Activated CD8-positive, alpha-beta memory T cell treated with anti-CD3 and anti-CD28 coated beads, Interleukin-2, amount 50 U/mL, for 1 hour (primary cell): ENCODE measurements around the gene STXBP4.
A peak's percentile ranks its signal among the peaks of the same experiment; 100 is the strongest.

Experiments
- DNase-seq: peaks from one replicate; pipeline ENCODE4 v3.0.0-alpha.2; 2020; ENCODE audit errors: extremely low read depth

Gene STXBP4, protein sequence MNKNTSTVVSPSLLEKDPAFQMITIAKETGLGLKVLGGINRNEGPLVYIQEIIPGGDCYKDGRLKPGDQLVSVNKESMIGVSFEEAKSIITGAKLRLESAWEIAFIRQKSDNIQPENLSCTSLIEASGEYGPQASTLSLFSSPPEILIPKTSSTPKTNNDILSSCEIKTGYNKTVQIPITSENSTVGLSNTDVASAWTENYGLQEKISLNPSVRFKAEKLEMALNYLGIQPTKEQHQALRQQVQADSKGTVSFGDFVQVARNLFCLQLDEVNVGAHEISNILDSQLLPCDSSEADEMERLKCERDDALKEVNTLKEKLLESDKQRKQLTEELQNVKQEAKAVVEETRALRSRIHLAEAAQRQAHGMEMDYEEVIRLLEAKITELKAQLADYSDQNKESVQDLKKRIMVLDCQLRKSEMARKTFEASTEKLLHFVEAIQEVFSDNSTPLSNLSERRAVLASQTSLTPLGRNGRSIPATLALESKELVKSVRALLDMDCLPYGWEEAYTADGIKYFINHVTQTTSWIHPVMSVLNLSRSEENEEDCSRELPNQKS

GRCh38 chr17:54968262-54968987 is at the start of gene STXBP4, which contains the start of gene COX11:
STXBP4 (plus strand) TSS chr17:54968765; CDS start chr17:54986220, 17,455 bp downstream.
COX11 (minus strand) TSS chr17:54968654; CDS start chr17:54968646, 8 bp downstream.
- peak; percentile 76 for DNase-seq

DNA sequence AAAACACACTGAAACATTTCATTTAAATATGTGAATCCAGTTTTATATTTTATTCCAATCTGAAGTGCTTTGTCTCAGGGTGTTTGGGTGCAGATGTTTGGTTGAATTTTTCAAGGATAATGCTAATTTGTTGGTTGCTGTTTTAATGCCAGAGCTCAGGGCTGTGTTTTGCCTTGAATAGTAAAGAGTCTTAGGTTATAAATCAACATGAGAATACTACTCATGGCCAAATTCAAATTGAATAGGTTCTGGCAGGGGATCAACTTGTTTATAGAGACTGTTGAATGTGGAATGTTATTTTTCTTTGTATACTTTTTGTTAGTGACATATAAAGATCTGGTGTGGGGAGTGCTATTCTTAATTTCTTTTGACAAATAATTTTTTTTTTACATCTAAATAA is 49.1 kb upstream of the STXBP4 start:
- no peak for DNase-seq

- no peak for DNase-seq
Measured at GRCh38 chr17:54920819-54921218, 47.7 kb upstream of the STXBP4 start.

DNA sequence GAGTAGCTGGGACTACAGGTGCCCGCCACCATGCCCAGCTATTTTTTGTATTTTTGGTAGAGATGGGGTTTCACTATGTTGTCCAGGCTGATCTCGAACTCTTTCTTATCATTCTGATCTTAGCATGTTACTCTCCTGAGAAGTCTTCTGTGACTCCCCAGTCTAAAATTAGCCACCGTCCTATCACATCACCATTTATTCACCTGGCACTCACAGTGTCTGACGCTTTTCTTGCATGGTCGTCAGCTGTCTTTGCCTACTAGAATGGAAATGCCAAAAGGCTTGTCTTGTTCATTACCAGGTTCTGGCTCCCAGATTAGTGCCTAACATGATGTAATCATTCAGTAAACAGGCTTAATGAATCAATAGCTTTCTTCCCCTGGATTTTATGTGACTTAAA is 44.2 kb upstream of the STXBP4 start:
- DNase-seq, result no peak

DNA sequence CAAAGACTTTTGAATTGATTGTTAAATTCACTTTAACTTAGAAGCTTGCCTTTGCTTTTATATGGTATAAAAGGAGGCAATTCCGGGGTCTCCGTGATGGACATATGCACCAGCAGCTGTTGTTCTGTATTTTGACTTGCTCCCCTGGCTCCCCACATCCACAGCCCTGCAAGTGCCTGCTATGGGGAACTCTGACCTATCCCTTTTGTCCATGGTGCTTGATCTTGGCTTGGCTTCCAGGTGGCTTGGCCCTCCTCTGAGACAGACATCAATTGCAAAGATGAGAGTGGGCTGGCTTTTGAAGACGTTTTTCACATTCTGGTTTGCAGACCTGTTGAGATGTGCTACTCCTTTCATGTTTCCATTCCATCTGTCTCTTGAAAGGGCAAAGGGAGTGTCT is 41.0 kb upstream of the STXBP4 start:
- DNase-seq, result no peak

GRCh38 chr17:54932711-54933110 is 35.9 kb upstream of the STXBP4 start:
- DNase-seq, result no peak

- no peak for DNase-seq
Measured at GRCh38 chr17:54933921-54934320, 34.6 kb upstream of the STXBP4 start.

DNA sequence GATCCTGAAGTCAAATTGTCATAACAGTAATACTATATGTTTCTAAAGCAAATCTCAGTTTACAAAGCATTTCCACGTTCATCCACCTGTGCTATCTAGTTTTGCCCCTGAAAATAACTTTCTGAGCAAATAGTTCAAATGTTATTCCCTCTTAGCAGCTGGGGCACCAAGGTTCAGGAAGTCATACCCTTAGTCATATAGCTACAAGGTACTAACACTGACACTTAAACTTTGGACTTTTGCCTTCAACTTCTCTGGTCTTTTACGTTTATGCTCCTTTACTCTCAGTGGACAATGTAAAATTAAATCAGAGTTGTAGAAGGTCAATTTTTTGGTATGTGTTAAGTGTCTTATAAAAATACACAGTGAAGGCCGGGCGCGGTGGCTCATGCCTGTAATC is 33.1 kb upstream of the STXBP4 start:
- no peak for DNase-seq

GRCh38 chr17:54937018-54937417 is 31.5 kb upstream of the STXBP4 start:
- no peak for DNase-seq

DNA sequence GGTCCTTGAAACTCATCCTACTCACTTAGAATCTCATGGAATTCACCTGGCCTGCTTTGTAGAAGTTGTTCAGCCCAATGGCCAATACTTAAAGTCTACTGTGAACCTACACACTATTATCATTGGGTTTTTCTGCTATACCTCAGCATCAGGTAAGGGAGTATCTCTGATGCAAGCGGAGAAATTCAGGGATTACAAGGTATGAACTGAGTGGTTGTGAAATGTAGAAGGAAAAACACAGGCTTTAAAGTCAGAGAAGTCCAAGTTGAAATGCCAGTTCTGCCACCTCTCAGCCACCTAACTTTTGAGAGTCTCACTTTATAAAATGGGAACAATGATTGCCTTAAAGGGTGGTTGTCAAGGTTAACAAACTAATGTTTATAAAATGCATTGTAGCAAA is 31.1 kb upstream of the STXBP4 start:
- no peak for DNase-seq

DNA sequence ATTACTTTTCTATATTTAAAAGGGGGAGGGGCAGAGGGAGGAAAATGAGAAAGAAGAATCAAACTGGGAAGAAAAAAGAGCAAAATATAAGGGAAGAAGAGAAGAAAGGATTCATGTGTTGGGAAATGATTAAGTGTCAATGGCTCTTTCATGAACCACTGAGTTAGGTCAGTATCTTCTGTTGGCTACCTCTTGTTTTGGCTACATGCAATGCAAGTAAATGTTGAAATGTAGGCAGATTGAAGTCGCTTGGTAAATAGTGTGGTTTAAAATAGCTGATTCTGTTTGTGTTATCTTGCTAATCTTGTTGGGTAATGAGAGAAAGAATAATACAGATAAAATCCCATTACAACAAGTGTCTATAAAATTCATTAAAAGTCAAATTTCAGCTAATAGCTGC is 27.3 kb upstream of the STXBP4 start:
- no peak for DNase-seq

DNA sequence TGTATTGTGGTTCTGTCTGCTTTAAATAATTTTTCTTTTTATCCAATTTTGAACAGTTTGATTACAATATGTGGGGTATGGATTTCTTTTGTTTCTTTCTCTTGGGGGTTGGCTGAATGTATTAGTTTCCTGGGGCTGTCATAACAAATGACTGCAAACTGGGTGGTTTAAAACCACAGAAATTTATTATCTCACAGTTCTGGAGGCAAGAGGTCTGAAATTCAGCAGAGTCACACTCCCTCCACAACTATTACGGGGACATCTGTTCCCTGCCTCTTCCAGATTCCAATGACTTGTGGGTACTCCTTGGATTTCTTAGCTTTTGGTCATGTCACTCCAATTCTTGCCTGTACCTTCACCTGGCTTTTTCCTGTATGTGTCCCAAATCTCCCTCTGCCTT is 23.8 kb upstream of the STXBP4 start:
- DNase-seq, result no peak

DNA sequence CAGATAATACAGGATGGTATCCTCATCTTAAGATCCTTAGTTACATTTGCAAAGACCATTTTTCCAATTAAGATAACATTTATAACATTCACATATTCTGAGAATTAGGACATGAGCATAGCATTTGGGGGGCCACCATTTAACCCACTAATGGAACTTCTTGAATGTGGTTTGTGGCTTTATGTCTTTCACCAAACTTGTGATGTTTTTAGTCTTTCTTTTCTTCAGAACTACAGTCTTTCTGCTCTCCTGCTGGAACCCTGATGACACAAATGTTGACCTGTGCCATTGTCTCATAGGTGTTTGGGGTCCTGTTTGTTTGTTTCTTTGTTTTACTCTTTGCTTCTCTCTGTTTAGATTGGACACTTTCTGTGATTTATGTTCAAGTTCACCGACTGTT is 23.3 kb upstream of the STXBP4 start:
- no peak for DNase-seq

- DNase-seq, result no peak
Measured at GRCh38 chr17:54945671-54946070, 22.9 kb upstream of the STXBP4 start.

GRCh38 chr17:54947396-54947795 is 21.2 kb upstream of the STXBP4 start:
- no peak for DNase-seq

DNA sequence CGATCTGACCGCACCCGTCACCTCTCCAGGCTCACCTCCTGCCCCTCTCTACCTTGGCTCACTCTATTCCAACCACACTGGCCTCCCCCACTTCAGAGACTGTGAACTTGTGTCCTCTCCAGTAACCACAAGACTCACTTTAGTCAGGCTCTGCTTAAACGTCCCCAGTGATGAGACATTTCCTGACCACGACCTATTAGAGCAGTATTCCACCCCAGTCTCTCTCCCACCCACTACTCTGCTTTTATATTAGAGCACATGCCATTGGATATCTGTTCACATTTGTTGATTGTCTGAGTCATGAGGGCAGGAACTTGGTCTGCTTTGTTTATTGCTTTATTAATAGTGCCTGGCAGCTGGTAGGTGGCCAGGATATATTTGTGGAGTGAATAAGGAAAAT is 20.2 kb upstream of the STXBP4 start:
- DNase-seq, result no peak

GRCh38 chr17:54950116-54950515 is 18.4 kb upstream of the STXBP4 start:
- DNase-seq, result no peak

- no peak for DNase-seq
Measured at GRCh38 chr17:54951286-54951685, 17.3 kb upstream of the STXBP4 start.

DNA sequence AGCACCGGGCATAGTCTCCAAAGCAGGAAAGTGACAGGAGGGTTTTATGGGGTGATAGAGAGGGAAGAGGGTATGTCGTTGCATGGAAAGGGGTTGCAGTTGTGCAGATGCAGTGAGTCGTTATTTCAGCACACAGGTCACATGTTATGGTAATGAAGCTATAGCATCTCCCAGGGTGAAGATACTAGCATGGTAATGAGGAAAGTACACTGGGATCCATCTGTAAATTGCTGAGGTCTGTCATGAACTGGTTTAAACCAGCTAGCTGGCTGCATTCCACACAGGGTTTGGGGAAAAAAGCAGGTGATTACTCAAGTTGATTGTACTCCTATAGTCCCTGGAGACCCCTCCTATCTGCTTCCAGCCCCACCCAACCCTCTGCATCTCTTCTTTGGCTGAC is 11.8 kb upstream of the STXBP4 start:
- no peak for DNase-seq

GRCh38 chr17:54967621-54968261 is 824 bp upstream of the STXBP4 start:
- DNase-seq, result no peak

DNA sequence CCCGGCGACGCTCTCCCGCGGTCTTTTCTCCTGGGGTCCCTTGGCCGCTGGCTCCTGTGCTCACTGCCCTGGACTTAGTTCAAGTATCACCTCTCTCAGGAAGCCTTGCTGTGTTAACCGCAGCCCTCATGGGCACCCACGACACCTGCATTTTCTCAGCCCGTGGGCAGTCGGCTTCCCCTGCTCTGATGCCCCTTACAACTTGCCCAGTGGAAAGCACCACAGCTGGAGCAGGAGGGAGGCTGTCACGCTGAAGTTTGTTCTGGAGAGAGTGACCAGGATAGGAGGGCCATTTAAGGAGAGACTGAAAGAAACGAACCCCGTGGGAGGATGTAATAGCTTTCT is 395 bp downstream of the STXBP4 start:
- DNase-seq, result peak; percentile 1
